OCI-LY3 (cell line): ENCODE data around the gene EFEMP2.

Experiments used
- H2AFZ ChIP-seq: fragments of 200-600, 300-600 bp; shearing (Covaris generic); 2 replicates; pipeline ENCODE4 v1.6.0; 2014; ENCODE audit warnings: antibody characterized with exemption, low read depth, low read length
- H3K27ac ChIP-seq: fragments of 200-600, 300-600 bp; sonication (generic); 2 replicates; pipeline ENCODE4 v1.5.1; 2014; ENCODE audit warnings: mild to moderate bottlenecking, low read length, moderate library complexity, mixed read lengths
- H3K27me3 ChIP-seq: fragments of 200-600, 300-600 bp; sonication (generic); 2 replicates; pipeline ENCODE4 v1.6.1; 2014; ENCODE audit warnings: low read depth, low read length, mixed read lengths
- H3K36me3 ChIP-seq: fragments of 200-600, 300-600 bp; sonication (generic); replicated peaks from 2 replicates; pipeline ENCODE3; 2014; ENCODE audit warnings: low read depth, low read length, mixed read lengths
- H3K4me1 ChIP-seq: fragments of 300-600, 200-600 bp; sonication (generic); 2 replicates; pipeline ENCODE4 v1.6.1; 2014; ENCODE audit warnings: low read length, mixed read lengths
- H3K4me2 ChIP-seq: fragments of 200-600, 300-600 bp; sonication (generic); 2 replicates; pipeline ENCODE4 v1.6.1; 2014; ENCODE audit warnings: low read length, mixed read lengths
- H3K4me3 ChIP-seq: fragments of 300-600, 200-600 bp; sonication (generic); 2 replicates; pipeline ENCODE4 v1.5.1; 2014; ENCODE audit warnings: antibody characterized with exemption, mild to moderate bottlenecking, low read length, moderate library complexity
- H3K79me2 ChIP-seq: fragments of 300-600, 200-600 bp; shearing (Covaris generic); 2 replicates; pipeline ENCODE4 v1.6.1; 2014; ENCODE audit warnings: mild to moderate bottlenecking, low read length, mixed read lengths
- H3K9ac ChIP-seq: fragments of 300-600, 200-600 bp; shearing (Covaris generic); 2 replicates; pipeline ENCODE4 v1.6.0; 2014; ENCODE audit warnings: mild to moderate bottlenecking, low read length, moderate library complexity
- H3K9me3 ChIP-seq: fragments of 200-600, 300-600 bp; shearing (Covaris generic); 2 replicates; pipeline ENCODE4 v1.6.1; 2014; ENCODE audit warnings: low read length, mixed read lengths; ENCODE audit not compliant: insufficient read depth
- H4K20me1 ChIP-seq: fragments of 200-600, 300-600 bp; sonication (generic); 2 replicates; pipeline ENCODE4 v1.6.1; 2016; ENCODE audit warnings: low read length, mixed read lengths; ENCODE audit not compliant: insufficient read depth
- EZH2phosphoT487 ChIP-seq: fragments of 200-600 bp; shearing (Covaris generic); IDR thresholded peaks from 2 replicates; pipeline ENCODE4 v1.6.1; 2018; ENCODE audit warnings: antibody characterized with exemption, mixed run types, low read depth
- TF ChIP-seq, protein P1 (sequence below): fragments of 200-600, 300-600 bp; sonication (generic); IDR thresholded peaks from 2 replicates; pipeline ENCODE4 v1.5.1; 2014; ENCODE audit warnings: antibody characterized with exemption, low read length, low read depth

EFEMP2 gene

DNA sequence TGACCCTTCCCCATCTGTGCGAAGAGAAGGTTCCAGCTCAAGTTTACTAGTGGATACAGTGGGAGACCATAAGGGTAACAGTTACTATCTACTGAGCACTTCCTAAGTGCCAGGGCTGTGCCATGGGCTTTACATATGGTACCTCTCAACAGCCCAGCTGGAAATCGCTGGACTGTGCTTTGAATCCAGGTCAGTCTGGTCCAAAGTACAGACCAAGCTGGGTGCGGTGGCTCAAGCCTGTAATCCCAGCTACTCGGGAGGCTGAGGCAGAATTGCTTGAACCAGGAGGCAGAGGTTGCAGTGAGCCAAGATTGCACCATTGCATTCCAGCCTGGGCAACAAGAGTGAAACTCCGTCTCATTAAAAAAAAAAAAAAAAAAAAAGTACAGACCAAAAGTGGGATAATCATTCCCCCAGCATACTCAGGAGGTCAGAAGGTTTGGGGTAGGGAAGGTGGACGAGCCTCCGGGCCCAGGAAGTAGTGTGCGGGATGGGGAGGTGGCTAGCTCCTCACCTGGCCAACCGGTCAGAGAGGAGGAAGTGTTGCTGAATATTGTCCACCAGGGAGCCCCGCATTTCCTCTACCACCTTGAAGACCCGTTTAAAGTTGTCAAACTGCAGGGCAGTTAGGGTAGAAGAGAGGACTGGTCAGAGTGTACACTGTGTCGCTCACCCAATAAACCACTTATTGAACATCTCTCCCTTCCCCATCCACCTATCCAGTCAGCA lies 13.4 kb upstream of the EFEMP2 start:
- Histone ChIP-seq H3K9me3 (no peaks in the 10 kb centered on the region), H3K79me2 (peaks cover 15% of the 10 kb centered on the region), H4K20me1 (no peaks in the 10 kb centered on the region), H3K4me2 (no peak overlapping the region), H3K27me3 (no peaks in the 10 kb centered on the region), H3K9ac (no peak overlapping the region), H3K4me1 (peaks cover 22% of the 10 kb centered on the region), H2AFZ (no peak overlapping the region), H3K27ac (no peak overlapping the region), H3K36me3 (peaks cover 43% of the 10 kb centered on the region), H3K4me3 (no peak overlapping the region)
- TF ChIP-seq EZH2phosphoT487: no peak
- TF ChIP-seq, protein P1, sequence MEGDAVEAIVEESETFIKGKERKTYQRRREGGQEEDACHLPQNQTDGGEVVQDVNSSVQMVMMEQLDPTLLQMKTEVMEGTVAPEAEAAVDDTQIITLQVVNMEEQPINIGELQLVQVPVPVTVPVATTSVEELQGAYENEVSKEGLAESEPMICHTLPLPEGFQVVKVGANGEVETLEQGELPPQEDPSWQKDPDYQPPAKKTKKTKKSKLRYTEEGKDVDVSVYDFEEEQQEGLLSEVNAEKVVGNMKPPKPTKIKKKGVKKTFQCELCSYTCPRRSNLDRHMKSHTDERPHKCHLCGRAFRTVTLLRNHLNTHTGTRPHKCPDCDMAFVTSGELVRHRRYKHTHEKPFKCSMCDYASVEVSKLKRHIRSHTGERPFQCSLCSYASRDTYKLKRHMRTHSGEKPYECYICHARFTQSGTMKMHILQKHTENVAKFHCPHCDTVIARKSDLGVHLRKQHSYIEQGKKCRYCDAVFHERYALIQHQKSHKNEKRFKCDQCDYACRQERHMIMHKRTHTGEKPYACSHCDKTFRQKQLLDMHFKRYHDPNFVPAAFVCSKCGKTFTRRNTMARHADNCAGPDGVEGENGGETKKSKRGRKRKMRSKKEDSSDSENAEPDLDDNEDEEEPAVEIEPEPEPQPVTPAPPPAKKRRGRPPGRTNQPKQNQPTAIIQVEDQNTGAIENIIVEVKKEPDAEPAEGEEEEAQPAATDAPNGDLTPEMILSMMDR: no peak

DNA sequence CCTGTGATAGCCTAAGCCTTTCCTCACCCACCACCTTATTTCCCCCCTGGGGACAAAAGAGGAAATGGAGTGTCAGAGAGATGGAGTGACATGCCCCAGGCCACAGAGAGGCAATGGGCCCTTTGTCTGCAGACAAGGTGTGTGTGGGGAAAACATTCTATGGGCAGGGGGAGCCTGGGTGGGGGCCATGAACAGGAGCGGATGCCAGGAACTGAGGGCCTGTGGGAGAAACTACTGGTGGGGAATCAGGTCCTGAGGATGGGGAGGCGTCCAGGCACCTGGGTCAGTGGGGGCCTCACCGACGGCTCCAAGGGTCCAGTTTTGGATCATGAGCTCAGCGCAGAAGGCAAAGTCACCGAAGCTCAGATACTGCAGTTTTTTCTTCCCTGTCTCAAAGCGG lies 12.6 kb upstream of the EFEMP2 start:
- Histone ChIP-seq H3K4me2 (no peak overlapping the region), H2AFZ (no peak overlapping the region), H3K4me3 (no peak overlapping the region), H3K27me3 (no peaks in the 10 kb centered on the region), H4K20me1 (no peaks in the 10 kb centered on the region), H3K27ac (no peak overlapping the region), H3K9ac (no peak overlapping the region), H3K36me3 (peaks cover 43% of the 10 kb centered on the region), H3K9me3 (no peaks in the 10 kb centered on the region), H3K4me1 (peaks cover 22% of the 10 kb centered on the region), H3K79me2 (peaks cover 10% of the 10 kb centered on the region)
- TF ChIP-seq EZH2phosphoT487: no peak
- TF ChIP-seq, protein P1: no peak

DNA sequence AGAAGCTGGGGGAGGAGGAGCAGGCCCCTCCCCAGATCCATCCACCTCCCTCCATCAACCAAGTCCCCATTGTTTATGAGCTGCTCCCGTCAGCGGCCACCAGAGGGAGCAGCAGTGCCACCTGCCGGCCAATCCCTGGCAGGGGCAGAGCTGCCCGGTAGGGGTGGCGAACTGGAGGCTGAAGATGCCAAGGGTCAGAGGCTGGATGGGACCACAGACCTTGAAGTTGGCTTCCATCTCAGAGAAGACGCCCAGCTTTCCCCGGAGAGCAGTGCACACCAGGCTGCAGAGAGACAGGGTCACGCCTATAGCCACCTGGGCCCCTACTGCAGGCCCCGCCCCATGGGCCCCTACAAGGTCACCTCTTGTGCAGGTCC lies 12.1 kb upstream of the EFEMP2 start:
- Histone ChIP-seq H3K79me2 (peaks cover 10% of the 10 kb centered on the region), H3K27ac (no peak overlapping the region), H3K36me3 (peaks cover 43% of the 10 kb centered on the region), H3K9ac (no peak overlapping the region), H3K4me2 (no peak overlapping the region), H2AFZ (no peak overlapping the region), H3K4me3 (no peak overlapping the region), H3K4me1 (peaks cover 16% of the 10 kb centered on the region), H4K20me1 (no peaks in the 10 kb centered on the region), H3K27me3 (no peaks in the 10 kb centered on the region), H3K9me3 (no peaks in the 10 kb centered on the region)
- TF ChIP-seq, protein P1: peak; percentile 100
- no peak for TF ChIP-seq EZH2phosphoT487

DNA sequence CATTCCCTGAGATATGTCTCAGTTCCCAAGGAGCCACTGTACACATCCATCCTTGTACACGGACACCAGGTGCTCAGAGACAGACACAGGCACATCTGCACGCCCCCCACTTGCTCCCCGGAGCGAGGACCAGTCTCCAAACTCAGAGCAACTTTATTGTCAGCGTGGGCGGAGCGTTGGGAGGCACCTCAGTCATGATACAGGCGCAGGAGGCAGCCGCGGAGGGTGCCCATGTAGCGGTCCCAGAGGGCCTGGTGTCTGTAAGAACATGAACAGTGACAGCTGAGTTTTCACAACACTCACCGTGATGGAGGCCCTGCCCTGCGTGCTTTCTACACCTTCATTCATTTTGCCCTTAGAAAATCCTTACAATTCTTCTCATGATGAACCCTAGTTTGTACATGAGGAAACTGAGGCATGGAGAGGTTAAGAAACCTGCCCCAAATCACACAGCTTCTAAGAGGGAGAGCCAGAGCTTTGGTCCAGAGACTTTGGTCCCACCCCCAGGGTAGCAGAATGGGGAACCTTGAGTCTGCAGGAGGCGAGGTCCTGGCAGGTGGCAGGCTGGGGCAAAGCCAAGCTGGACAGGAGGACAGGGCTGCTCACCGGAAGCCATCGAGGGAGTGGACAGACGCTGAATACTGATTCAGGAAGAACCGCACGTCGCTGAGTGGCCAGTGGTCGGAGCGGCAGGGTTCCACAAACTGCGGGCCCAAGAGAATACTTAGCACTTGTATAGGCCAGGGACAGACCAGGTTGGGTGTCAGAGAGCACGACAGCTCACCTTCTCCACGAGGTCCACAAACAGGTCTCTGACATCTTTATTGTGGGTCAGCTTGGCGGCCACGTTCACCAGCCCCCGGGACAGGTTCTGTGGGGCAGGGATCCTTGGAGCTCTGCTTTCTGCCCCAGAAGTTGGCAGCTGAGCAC lies 11.5 kb upstream of the EFEMP2 start:
- H4K20me1 ChIP-seq: no peaks in the 10 kb centered on the region

More for the DNA sequence above, 11.5 kb upstream of the EFEMP2 start:
- H3K27me3 ChIP-seq: no peaks in the 10 kb centered on the region
- peaks cover 10% of the 10 kb centered on the region for H3K79me2 ChIP-seq
- TF ChIP-seq, protein P1: no peak
- TF ChIP-seq EZH2phosphoT487: no peak
- no peak overlapping the region for H3K9ac ChIP-seq
- H3K9me3 ChIP-seq: no peaks in the 10 kb centered on the region
- no peak overlapping the region for H2AFZ ChIP-seq
- H3K27ac ChIP-seq: no peak overlapping the region
- peaks cover 10% of the 10 kb centered on the region for H3K4me1 ChIP-seq
- H3K4me2 ChIP-seq: no peak overlapping the region
- H3K4me3 ChIP-seq: no peak overlapping the region
- peaks cover 43% of the 10 kb centered on the region for H3K36me3 ChIP-seq
